HG02885 (cell line): ENCODE data around the gene RAB26.

ENCODE experiments used
- ATAC-seq: cut with Tn5 transposase; IDR thresholded peaks from one replicate; pipeline ENCODE4 v1.9.1; 2021; ENCODE audit warnings: mild to moderate bottlenecking; ENCODE audit not compliant: unreplicated experiment, poor library complexity

RAB26 gene

DNA sequence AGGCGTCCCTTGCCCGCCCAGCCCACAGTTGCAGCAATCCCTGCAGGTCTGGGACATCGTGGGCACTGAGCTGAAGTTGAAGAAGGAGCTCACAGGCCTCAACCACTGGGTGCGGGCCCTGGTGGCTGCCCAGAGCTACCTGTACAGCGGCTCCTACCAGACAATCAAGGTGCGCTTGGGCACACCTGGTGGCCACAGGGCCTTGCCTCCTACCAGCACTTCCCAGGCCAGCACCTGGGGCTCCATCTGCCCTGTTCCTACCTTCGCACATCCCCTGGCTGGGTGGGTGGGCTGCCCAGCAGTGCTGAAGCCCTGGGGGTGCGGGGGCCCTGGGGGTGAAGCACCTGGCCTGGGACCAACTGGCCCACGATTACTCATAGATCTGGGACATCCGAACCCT lies 27.0 kb downstream of the RAB26 start:
- no peak for ATAC-seq

DNA sequence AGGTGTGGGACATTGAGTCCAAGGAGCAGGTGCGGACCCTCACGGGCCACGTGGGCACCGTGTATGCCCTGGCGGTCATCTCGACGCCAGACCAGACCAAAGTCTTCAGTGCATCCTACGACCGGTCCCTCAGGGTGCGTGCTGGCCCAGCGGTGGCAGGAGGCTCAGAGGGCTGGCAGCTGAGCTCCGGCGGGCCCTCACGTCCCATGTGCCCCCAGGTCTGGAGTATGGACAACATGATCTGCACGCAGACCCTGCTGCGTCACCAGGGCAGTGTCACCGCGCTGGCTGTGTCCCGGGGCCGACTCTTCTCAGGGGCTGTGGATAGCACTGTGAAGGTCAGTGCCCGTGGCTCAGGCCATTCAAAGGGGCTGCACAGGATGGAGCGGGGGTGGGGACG lies 27.6 kb downstream of the RAB26 start:
- no peak for ATAC-seq

DNA sequence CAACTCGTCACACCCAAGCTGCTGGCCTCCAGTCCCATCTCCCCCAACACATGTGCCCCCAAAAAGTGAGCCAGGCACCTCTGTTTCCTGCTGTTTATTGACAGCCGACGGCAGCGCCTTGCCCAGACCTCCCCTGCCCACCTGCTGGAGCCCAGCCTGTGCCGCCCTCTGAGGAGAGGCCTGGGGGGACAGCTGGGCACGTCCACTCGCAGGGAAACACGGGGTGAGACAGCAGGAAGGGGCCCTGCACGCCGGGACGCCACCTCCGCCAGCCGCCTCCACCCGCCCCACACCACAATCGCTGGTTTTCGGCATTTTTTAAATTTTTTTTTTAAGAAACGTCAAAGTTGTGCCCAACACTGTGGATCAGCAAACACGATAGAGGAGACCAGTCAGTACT lies 28.7 kb downstream of the RAB26 start:
- ATAC-seq: no peak

DNA sequence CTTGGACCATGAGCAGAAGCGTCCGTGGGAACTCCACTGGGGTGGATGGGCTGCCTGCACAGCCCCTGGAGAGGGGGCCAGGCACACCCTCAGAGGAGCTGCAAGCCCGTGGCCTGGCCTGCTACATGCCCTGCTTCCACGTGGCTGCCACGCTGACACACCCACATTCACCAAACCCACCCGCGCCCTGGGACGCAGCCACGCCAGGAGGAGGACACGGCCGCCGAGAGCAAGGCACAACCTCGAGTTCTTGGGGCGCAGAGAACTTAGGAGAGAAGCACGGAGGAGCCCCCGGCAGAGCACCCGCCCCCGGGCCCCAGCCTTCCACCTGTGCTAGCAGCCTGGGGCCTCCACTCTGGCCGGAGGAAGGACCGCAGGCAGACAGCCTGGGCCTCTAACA lies 29.1 kb downstream of the RAB26 start:
- no peak for ATAC-seq

DNA sequence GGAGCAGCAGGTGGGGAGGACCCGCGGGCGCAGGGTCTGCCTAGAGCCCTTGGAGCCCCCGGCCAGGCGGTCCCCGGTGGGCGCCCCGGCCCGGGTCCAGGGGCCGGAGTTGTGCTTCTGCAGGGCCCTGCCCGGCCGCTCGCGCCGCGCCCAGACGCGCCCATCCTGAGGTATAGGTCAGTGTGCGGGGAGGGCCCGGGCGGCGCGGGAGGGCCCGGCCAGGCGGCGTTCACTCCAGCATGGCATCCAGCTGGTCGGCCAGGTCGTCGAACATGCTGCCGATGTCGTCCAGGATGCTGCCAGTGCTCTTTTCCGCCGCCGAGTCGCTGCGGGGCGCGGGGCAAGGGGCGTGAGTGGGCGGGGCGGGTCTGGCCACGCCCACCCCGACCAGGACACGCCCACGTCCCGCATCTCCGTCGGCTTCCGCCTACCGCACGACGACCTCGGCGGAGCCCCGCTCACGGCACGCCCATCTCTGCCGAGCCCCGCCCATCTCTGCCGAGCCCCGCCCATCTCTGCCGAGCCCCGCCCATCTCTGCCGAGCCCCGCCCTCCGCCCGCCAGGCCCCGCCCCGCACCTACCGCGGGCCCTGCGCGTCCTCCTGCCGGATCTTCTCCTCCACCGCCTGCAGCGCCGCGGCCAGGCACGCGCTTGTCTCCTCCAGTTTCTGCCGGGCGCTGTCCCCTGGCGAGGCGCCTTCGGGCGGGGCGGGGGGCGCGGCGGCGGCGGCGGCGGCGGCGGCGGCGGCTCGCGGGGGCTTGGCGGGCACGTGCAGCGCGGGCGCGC lies 30.1 kb downstream of the RAB26 start:
- ATAC-seq: no peak

DNA sequence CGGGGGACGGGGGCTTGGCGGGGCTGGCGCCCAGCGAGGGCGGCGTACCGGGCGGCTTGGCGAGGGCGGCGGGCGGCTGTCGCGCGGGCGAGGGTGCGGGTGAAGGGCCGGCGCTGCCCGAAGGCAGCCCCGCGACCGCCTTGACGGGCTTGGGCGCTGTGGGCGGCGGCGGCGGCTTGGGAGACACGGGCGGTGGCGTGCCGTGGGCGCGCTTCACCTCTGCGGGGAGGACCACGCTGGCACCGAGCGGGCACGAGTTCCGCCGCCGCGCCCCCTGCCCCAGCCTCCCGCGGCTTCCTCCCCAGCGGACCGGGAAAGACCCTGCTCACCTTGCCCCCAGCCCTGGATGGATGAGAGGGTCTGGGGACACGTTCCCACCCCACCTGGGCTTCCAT lies 30.7 kb downstream of the RAB26 start:
- no peak for ATAC-seq

DNA sequence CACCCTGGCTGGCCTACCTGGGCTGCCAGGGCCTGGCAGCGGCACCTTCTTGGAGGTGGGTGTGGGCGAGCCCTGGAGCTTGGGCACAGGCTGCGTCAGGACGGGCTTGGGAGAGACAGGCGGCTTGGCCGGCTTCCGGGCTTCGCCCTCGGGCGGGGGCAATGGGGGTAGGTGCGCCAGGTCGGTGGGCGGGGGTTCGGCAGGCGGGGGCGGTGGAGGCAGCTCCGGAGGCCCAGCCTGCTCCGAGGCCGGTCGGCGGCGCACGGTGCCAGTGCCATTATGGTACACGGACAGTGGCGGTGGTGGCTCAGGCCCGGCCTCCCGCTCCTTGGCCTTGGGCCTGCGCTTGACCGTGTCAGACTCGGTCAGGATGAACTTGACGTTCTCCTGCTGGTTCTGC lies 31.2 kb downstream of the RAB26 start:
- ATAC-seq: no peak

DNA sequence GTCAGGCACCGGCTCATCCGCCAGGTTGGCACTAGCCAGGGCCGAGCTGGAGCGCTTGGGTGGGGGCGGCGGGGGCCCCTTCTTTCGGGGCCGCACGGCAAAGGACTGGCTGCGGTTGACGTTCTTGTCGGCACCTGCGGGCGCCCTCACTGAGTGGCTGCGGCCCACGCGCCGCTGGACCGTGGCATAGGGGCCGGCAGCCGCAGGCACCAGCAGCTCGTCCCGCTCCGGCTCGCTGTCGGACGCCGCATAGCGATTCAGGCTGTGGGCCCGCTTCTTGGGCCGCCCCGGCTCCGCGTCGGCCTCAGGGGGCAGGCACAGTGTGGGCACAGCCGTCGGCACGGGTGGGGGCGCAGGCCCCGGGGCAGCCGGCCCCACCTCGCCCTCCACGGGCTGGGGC lies 32.0 kb downstream of the RAB26 start:
- no peak for ATAC-seq

DNA sequence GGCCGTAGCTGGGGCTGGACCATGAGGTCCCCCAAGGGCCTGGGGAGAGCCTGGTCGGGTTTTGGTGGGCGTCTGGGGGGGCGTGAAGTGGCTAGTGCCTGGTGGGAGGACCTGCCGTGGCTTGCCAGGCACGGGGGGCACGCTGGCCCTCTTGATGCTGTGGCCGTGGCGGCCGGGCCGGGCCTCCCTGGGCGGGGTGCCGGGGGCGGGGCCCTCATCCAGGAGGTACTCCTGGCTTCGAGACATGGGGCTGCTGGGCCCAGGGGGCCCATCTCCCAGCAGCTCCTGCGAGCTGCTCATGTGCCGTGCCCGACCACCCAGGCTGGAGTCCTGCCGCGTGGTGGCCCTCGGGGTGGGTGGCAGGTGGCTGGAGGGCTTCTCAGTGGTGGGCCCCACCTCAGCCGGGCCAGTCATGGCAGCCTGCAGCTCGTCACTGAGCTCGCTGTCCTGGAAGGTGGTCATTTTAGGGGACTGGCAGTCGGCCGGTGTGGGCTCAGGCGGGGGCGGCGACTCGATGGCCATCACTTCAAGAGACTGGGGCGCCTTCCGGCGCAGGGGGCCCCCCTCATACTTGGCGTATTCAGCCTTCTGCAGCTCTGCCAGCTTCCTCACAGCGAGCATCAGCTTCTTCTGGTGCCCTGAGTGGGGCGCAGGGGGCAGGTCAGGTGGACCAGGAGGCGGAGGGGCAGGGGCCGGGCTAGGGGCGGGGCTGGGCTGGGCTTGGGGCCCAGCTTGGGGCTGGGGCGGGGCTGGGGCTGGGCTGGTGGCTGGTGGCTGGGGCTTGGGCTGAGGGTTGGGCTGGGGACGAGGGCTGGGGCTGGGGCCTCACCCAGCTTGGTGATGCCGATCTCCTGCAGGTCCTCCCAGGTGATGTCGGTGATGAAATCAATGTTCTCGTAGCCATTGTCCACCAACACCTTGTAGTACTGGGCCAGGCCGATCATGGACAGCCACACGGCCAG lies 32.8 kb downstream of the RAB26 start:
- no peak for ATAC-seq

DNA sequence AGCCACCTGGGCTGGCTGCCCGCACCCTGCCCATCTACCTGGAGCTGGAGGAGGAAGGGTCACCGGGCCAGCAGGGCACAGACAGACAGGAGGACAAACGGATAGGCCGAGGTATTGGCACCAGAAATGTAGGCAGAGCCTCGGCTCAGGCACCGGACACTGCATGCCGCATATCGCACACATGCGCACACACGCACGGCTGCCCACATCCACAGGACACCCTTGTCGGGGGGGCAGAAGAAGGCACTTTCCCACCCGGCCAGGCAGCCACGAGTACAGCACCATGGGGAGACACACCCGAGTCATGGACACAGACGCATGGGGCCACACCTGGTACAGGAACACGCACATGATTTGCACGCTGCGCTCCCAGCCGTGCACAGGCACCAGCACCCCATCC lies 33.5 kb downstream of the RAB26 start:
- no peak for ATAC-seq

DNA sequence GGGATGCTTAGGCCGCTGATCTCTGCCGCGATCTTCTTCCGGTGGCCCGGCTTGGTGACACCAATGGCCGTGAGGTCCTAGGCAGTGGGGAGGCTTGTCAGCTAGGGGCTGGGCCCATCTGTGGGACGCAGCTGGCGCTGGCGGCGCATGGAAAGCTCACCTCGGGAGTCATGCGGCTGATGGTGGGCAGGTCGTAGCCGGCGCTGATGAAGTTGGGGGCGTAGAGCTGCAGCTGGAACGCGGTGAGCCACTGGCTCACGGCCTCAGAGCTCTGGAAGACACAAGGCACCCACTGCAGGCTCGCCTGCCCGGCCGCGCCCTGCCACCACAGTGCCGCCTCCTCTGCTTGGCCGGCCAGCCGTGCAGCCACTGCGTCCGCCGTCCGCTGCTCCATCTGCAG lies 35.2 kb downstream of the RAB26 start:
- ATAC-seq: no peak

DNA sequence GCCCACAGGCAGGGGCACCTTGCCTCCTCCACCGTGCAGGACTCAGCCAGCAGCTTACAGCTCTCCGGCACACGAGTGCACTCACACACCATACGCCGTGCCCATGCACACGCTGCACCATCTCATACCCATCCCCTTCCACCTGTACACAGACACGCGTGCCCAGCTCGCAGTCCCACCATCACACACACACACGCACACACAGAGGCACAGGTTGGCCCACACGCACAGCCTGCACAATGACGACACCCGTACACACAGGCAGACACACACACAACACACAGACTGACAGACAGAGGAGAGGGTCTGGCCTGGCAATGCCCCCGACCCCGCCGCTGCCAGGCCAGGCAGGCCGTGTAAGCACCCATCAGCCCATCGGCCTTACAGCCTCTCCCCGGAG lies 35.9 kb downstream of the RAB26 start:
- ATAC-seq: no peak

DNA sequence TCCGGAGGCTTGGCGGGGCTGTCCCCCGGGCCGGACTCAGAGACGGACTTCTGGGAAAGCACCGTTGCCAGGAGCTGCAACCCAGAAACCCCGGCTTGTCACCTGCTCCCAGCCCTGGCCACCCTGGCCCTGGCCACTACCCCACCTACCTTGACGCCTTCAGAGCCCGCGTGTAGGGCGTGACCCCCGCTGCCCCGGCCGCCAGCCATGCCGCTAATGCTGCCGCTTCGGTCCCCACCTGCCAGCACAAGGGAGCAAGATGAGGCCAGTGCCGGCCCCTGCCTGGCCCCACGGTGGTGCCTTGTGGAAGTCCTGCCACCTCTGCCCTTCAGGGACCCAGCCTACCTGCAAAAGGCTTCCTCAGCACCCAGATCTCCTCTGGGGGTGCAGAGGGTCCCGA lies 36.5 kb downstream of the RAB26 start:
- ATAC-seq: no peak

DNA sequence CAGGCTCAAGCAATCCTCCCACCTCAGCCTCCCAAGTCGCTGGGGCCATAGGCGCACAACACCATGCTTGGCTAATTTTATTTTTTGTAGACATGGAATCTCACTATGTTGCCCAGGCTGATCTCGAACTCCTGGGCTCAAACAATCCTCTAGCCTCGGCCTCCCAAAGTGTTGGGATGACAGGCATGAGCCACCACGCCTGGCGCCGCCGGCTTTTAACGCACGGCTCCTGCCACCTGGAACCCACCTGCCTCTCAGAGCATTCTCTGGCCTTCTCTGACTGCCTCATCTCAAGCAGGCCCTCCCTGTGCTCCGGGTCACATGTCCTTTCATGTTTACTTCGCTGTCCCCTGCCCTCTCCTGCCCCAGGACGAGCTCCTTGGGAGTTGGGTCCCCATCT lies 37.6 kb downstream of the RAB26 start:
- no peak for ATAC-seq

DNA sequence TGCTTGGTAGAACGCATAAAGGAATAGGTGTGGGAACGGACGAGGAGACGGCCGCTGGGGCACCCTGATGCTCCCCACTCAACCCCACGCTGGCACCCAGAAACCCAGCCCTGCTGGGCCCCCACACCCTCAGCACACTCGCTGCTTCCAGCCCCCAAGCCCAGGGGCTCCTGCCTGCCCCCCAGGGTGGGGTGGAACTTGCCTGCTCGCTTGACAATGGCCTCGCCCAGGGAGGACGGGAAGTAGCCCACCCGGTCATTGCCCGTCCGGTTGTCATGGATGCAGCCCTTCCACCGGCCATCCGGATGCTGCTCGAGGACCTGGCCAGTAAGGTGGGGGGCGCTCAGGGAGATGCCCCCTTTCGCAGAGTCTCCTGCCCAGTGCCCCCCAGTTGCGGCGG lies 38.1 kb downstream of the RAB26 start:
- no peak for ATAC-seq

DNA sequence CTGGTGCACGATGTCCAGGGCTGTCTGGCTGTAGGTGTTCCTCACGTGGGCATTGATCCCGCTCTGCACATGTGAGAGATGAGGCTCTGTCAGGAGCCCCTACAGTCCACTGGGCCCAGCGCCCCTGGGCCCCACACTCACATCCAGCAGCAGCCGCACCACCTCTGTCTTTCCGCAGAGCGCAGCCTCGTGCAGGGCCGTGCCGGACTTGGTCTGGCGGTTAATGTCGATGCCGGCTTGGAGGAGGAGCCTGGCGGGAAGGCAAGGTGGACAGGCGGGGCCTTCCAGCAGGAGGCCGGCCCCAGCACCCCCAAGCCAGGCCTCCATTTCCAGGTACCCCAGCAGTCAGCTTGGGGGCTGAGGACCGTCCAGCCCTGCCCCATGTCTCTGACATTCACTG lies 38.8 kb downstream of the RAB26 start:
- no peak for ATAC-seq

DNA sequence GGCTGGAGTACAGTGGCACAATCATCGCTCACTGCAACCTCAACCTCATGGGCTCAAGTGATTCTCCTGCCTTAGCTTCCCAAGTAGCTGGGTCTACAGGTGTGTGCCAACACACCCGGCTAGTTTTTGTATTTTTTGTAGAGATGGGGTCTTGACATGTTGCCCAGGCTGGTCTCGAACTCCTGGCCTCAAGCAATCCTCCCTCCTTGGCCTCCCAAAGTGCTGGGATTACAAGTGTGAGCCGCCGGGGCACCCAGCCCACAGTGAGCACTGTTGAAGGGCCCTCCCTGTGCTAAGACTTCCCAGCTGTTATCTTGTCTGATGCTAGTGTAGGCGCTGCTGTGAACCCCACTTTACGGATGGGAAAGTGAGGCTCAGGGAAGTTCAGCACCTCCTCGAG lies 40.0 kb downstream of the RAB26 start:
- ATAC-seq: no peak

DNA sequence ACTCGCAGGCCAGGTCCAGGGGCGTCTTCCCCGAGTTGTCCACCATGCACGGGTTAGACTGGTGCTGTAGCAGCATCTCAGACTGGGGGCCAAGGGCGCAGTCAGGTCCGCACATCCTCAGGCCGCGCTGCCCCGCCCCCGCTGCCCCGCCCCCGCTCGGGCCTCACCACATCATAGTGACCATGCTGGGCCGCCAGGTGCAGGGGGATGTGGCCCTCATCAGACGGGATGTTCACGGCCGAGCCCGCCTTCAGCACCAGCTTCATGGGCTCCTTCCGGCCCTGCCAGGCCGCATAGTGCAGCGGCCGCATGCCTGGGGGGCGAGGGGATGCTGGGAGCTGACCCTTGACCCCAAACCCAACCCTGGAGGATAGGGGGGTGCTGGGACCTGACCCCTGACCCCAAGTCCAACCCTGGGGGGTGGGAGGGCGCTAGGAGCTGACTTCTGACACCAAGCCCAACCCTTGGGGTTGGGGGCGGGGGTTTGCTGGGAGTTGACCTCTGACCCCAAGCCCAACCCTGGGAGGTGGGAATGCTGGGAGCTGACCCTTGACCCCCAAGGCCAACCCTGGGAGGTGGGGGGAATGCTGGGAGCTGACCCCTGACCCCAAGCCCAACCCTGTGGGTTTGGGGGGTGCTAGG lies 40.9 kb downstream of the RAB26 start:
- ATAC-seq: no peak

DNA sequence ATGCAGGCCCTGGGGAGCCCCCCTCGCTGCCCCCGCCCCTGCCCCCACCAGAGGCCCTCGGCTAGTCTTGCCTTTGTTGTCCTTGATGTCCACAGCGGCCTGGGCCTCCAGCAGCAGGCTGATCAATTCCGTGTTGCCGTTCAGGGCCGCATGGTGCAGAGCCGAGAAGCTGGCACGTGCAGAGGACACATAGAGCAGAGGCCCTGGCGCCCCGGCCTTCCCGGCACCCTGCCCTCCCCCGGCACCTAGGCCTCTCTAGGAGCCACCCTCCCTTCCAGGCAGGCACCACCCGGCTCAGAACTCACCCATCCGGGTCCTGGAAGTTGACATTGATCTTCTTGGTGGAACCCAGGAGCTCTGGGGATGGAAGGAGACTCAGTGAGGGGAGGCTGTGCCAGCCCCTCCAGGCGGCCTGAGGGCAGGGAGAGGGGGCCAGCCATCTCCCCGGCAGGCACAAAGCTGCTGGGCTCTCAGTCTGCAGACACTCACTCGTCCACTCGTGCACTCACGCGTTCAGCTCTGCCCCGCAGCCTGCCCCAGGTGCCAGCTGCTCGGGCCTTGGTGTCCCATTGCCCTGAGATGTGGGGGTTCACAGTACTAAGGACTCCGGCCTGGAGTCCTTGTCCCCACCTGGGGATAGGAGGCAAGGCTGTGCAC lies 41.7 kb downstream of the RAB26 start:
- ATAC-seq: no peak

DNA sequence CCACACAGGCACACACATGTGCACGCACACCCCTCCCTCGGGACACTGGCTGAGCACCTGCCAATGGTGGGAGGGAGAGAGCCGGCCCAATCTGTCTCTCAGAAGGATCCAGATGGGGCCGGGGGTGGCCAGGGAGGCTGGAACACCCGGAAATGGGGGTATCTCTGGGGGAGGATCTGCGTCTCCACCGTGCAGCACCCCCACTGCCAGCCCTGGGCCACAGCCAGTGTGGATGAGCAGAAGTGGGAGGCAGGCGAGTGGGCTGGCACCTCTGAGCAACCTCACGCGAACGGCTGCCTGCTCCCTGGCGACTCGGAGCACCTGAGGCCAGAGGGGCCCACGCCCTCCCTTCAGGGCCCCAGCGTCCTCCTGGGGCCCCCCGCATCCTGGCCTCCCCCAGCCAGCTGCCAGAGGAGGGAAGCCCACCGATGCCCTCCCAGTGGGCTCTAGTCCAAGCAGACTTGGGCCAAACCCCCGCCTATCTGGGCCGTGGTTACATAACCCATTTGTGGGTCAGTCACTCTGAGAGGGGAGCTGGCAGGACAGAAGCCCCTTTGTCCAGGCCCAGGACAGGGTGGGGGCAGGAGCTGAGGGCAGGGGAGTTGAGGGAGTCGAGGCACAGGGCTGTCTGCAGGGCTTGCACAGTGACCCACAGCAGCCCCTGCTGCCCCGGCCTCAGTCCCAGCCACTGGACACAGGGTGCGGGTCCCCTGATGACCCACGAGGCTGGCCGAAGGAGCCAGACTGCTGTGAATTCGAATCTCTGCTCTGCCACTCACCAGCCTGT lies 42.4 kb downstream of the RAB26 start:
- no peak for ATAC-seq
